ENCODE data around the gene CCR3.

CCR3 gene

DNA sequence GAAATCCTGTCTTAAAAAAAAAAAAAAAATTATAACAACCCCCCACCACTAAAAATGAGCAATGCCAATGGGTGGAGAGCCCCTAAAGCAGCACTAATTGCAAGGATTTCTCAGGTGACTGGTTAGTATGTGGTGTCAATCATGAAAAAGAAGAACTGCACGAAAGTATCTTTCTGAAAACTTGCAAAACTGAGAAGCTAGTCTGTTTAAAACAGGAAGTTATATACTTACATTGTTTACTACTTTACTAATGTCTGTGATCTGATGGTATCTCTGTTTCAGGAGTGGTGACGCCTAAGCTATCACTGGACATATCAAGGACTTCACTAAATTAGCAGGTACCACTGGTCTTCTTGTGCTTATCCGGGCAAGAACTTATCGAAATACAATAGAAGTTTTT, at the start of gene CCR3:
TSS of gene CCR3 (plus strand) at position 341 of the 400 bp plus-strand sequence. CDS start 22,699 bp downstream, outside the sequence.
- no peak within 1 kb of the TSS for H3K27ac ChIP-seq
- no peak within 1 kb of the TSS for H3K9ac ChIP-seq (ENCODE audit: insufficient read length)
- no peak within 1 kb of the TSS for H3K4me3 ChIP-seq
- H3K9me3 ChIP-seq (ENCODE audit: low read depth, low read length), result no peaks in the 10 kb centered on the region
- no peaks in the 10 kb centered on the region for H3K36me3 ChIP-seq (ENCODE audit: insufficient read depth, low read length)
- TF ChIP-seq POLR2AphosphoS5 (IDR thresholded peaks at IDR 0.05; ENCODE audit: borderline replicate concordance, low read depth, low read length), result no peak
- no peak for TF ChIP-seq FOXP2 (optimal IDR thresholded peaks at IDR 0.05; ENCODE audit: control extremely low read depth, extremely low read length, insufficient read depth)
- TF ChIP-seq EZH2 (IDR thresholded peaks at IDR 0.05), result no peak
- no peak for DNase-seq (ENCODE audit: low read depth, low spot score)

DNA sequence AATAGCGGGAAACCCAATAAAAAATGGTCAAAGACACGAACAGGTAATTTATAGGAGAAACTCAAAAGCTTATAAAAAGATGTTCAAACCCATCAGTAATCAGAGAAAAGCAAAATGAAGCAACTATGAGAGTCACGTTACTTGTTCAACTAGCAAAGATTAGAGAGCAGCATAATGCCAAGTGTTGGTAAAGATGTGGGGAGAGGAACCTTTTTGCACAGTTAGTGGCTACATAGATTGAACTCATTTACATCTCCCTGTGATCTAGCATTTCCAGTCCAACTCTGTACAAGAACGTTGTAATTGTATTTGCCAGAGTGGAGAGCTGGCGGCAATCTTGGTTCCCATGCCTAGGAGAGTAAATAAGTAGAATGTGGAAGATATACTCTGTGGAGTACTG, 49.3 kb upstream of the CCR3 start:
- DNase-seq (ENCODE audit: low read depth, low spot score), result no peak
- TF ChIP-seq POLR2AphosphoS5 (IDR thresholded peaks at IDR 0.05; ENCODE audit: borderline replicate concordance, low read depth, low read length), result no peak
- TF ChIP-seq EZH2 (IDR thresholded peaks at IDR 0.05), result no peak
- no peak for TF ChIP-seq FOXP2 (optimal IDR thresholded peaks at IDR 0.05; ENCODE audit: control extremely low read depth, extremely low read length, insufficient read depth)
- H3K36me3 ChIP-seq (ENCODE audit: insufficient read depth, low read length), result no peaks in the 10 kb centered on the region
- no peak overlapping the region for H3K9ac ChIP-seq (ENCODE audit: insufficient read length)
- H3K4me3 ChIP-seq, result no peak overlapping the region
- H3K27ac ChIP-seq, result no peak overlapping the region
- no peaks in the 10 kb centered on the region for H3K9me3 ChIP-seq (ENCODE audit: low read depth, low read length)

DNA sequence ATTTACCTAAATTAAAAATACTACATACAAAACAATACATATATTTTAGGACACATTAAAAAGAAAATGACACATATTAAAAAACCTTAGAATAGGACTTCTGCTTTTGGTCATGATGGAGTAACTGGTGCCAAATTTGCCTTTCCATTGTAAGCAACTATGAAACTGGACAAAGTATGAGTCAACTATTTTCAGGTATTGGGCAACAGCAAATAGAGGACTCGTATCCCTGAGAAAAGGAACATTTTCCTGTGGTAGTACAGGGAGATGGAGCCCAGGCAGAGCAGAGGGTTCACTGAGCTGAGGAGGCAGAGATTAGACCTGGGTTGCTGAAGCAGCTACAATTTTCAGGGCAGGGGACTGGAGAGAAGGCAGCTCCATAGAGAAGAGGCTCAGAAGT, 48.8 kb upstream of the CCR3 start:
- H3K9me3 ChIP-seq (ENCODE audit: low read depth, low read length), result no peaks in the 10 kb centered on the region
- no peak overlapping the region for H3K27ac ChIP-seq
- no peak for TF ChIP-seq FOXP2 (optimal IDR thresholded peaks at IDR 0.05; ENCODE audit: control extremely low read depth, extremely low read length, insufficient read depth)
- no peak for DNase-seq (ENCODE audit: low read depth, low spot score)
- H3K4me3 ChIP-seq, result no peak overlapping the region
- H3K36me3 ChIP-seq (ENCODE audit: insufficient read depth, low read length), result no peaks in the 10 kb centered on the region
- H3K9ac ChIP-seq (ENCODE audit: insufficient read length), result no peak overlapping the region

DNA sequence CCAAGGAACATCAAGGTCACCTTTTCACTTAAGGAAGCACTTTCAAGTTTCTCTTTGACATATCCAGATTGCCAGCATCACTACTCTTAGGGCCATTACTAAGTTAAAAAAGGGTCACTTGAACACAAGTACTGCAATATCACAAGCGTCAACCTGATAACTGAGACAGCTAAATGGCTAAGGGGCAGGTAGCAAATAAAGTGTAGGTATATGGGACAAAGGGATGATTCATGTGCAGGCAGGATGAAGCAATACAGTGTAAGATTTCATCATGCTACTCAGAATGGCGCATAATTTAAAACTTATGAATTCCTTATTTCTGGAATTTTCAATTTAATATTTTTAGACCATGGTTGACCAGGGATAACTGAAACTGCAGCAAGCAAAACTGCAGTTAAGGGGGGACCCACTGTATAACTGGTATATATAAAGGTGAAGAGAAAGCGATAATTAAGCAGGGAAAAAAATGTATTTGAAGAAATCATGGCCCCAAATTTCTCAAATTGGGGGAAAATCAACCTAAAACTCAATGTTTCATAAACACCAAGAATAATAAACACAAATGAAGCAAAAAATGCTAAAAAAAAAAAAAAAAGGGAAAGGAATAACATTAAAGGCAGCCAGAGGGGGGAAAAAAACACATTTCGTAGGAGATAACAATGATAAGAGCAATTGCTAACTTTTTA, 47.2 kb upstream of the CCR3 start:
- no peak overlapping the region for H3K27ac ChIP-seq
- TF ChIP-seq EZH2 (IDR thresholded peaks at IDR 0.05) (no peak), POLR2AphosphoS5 (IDR thresholded peaks at IDR 0.05; ENCODE audit: borderline replicate concordance, low read depth, low read length) (no peak), FOXP2 (optimal IDR thresholded peaks at IDR 0.05; ENCODE audit: control extremely low read depth, extremely low read length, insufficient read depth) (no peak)
- H3K9ac ChIP-seq (ENCODE audit: insufficient read length), result no peak overlapping the region
- H3K36me3 ChIP-seq (ENCODE audit: insufficient read depth, low read length), result no peaks in the 10 kb centered on the region
- no peak overlapping the region for H3K4me3 ChIP-seq
- no peaks in the 10 kb centered on the region for H3K9me3 ChIP-seq (ENCODE audit: low read depth, low read length)
- no peak for DNase-seq (ENCODE audit: low read depth, low spot score)

DNA sequence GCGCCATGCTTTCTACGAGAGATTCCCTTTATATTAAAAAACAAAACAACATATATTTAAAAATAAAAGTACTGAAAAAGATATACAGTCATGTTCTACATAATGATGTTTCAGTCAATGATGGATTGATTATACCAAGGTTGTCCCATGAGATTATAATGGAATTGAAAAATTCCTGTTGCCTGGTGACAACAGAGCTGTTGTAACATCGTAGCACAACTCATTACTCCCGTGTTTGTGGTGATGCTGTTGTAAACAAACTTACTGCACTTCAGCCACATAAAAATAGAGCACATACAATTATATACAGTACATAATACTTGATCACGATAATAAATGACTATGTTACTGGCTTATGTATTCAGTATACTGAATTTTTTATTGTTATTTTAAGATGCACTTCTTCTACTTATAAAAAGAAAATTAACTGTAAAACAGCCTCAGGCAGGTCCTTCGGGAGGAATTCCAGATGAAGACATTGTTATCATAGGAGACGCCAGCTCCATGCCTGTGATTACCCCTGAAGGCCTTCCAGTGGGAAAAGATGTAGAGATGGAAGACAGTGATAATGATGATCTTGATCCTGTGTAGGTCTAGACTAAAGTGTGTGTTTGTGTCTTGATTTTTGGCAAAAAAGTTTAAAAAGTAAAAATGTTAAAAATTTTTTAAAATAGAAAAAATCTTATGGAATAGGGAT, 45.9 kb upstream of the CCR3 start:
- Histone ChIP-seq H3K27ac (no peak overlapping the region), H3K36me3 (ENCODE audit: insufficient read depth, low read length) (no peaks in the 10 kb centered on the region), H3K4me3 (no peak overlapping the region), H3K9me3 (ENCODE audit: low read depth, low read length) (no peaks in the 10 kb centered on the region), H3K9ac (ENCODE audit: insufficient read length) (no peak overlapping the region)
- DNase-seq (ENCODE audit: low read depth, low spot score), result no peak
- TF ChIP-seq POLR2AphosphoS5 (IDR thresholded peaks at IDR 0.05; ENCODE audit: borderline replicate concordance, low read depth, low read length) (no peak), FOXP2 (optimal IDR thresholded peaks at IDR 0.05; ENCODE audit: control extremely low read depth, extremely low read length, insufficient read depth) (no peak), EZH2 (IDR thresholded peaks at IDR 0.05) (no peak)

DNA sequence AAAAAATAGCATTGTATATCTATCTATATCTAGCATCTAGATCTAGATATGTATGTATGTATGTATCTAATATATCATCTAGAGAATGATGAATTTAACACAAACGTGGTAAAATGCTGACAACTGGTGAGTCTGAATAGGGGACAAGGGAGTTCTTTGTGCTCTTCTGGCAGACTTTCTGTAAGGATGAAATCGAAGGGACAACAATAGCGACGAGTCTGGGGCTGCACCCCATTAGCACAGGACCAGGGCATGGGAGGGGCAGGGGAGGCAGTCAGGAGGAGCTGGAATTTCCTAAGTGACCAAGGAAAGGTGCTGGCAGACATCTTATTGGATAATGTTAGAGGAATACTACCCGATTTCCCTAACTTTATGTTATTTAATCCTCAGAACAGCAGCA, 42.0 kb upstream of the CCR3 start:
- H3K27ac ChIP-seq, result no peak overlapping the region

DNA sequence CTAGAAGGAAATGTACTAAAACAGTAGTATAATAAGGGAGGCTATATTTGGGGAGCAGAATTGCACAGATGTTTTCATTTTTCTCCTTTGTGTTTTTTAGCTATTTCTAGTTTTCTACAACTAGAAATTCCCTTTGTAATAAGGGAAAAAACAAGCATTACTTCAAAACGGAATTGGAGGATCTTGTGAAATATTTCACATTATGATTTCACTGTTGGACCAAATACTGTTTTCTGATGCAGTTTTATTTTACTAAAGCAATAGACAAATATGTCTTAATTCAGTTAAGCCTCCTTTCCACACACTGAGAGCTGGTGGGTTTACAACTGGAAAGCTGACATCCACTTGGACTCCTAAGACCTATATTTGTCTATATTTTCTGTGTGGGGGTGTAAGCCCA, 41.5 kb upstream of the CCR3 start:
- H3K9ac ChIP-seq (ENCODE audit: insufficient read length), result no peak overlapping the region
- no peak for DNase-seq (ENCODE audit: low read depth, low spot score)
- H3K4me3 ChIP-seq, result no peak overlapping the region
- H3K27ac ChIP-seq, result no peak overlapping the region
- H3K36me3 ChIP-seq (ENCODE audit: insufficient read depth, low read length), result no peaks in the 10 kb centered on the region
- no peak for TF ChIP-seq FOXP2 (optimal IDR thresholded peaks at IDR 0.05; ENCODE audit: control extremely low read depth, extremely low read length, insufficient read depth)
- TF ChIP-seq EZH2 (IDR thresholded peaks at IDR 0.05), result no peak
- TF ChIP-seq POLR2AphosphoS5 (IDR thresholded peaks at IDR 0.05; ENCODE audit: borderline replicate concordance, low read depth, low read length), result no peak
- H3K9me3 ChIP-seq (ENCODE audit: low read depth, low read length), result no peaks in the 10 kb centered on the region

More for the DNA sequence above, 42.0 kb upstream of the CCR3 start:
- TF ChIP-seq EZH2 (IDR thresholded peaks at IDR 0.05) (no peak), POLR2AphosphoS5 (IDR thresholded peaks at IDR 0.05; ENCODE audit: borderline replicate concordance, low read depth, low read length) (no peak), FOXP2 (optimal IDR thresholded peaks at IDR 0.05; ENCODE audit: control extremely low read depth, extremely low read length, insufficient read depth) (no peak)
- no peak for DNase-seq (ENCODE audit: low read depth, low spot score)
- no peaks in the 10 kb centered on the region for H3K36me3 ChIP-seq (ENCODE audit: insufficient read depth, low read length)
- H3K9ac ChIP-seq (ENCODE audit: insufficient read length), result no peak overlapping the region
- H3K9me3 ChIP-seq (ENCODE audit: low read depth, low read length), result no peaks in the 10 kb centered on the region
- no peak overlapping the region for H3K4me3 ChIP-seq

DNA sequence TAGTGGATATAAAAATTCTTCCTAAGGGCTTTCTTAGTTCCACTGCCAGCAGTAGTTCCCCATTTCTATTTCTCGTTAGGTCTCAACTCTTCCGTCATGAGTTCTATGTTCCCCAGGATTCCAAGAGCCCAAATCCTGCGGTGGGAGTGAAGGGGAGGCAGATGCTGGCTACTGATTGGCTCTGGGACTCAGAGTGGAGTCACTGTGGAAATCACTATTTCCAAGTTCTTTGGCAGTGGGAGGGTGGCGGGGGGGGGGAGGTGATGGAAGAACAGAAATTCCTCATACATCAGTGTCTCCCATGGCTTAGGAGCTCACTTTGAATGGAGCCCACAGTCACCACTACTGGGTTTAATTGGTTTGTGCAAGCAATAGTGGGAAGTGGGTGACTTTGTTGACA, 39.7 kb upstream of the CCR3 start:
- H3K4me3 ChIP-seq, result no peak overlapping the region
- no peak overlapping the region for H3K27ac ChIP-seq
- DNase-seq (ENCODE audit: low read depth, low spot score), result no peak
- no peak overlapping the region for H3K9ac ChIP-seq (ENCODE audit: insufficient read length)
- no peaks in the 10 kb centered on the region for H3K36me3 ChIP-seq (ENCODE audit: insufficient read depth, low read length)
- no peaks in the 10 kb centered on the region for H3K9me3 ChIP-seq (ENCODE audit: low read depth, low read length)
- TF ChIP-seq FOXP2 (optimal IDR thresholded peaks at IDR 0.05; ENCODE audit: control extremely low read depth, extremely low read length, insufficient read depth) (no peak), EZH2 (IDR thresholded peaks at IDR 0.05) (no peak), POLR2AphosphoS5 (IDR thresholded peaks at IDR 0.05; ENCODE audit: borderline replicate concordance, low read depth, low read length) (no peak)
